Astrocyte (in vitro differentiated cells and primary cell): ENCODE measurements around the gene CARD10.

Experiments
- EZH2 ChIP-seq: IDR thresholded peaks from 2 replicates; pipeline ENCODE4 v1.6.1; 2012; ENCODE audit warnings: mild to moderate bottlenecking, low read length, inconsistent platforms; ENCODE audit not compliant: insufficient read depth
- TF ChIP-seq, protein P1 (sequence below): IDR thresholded peaks from 2 replicates; pipeline ENCODE4 v1.5.1; 2011; ENCODE audit warnings: low read depth, mild to moderate bottlenecking, inconsistent platforms, low read length, moderate library complexity; ENCODE audit not compliant: insufficient read depth

DNA sequence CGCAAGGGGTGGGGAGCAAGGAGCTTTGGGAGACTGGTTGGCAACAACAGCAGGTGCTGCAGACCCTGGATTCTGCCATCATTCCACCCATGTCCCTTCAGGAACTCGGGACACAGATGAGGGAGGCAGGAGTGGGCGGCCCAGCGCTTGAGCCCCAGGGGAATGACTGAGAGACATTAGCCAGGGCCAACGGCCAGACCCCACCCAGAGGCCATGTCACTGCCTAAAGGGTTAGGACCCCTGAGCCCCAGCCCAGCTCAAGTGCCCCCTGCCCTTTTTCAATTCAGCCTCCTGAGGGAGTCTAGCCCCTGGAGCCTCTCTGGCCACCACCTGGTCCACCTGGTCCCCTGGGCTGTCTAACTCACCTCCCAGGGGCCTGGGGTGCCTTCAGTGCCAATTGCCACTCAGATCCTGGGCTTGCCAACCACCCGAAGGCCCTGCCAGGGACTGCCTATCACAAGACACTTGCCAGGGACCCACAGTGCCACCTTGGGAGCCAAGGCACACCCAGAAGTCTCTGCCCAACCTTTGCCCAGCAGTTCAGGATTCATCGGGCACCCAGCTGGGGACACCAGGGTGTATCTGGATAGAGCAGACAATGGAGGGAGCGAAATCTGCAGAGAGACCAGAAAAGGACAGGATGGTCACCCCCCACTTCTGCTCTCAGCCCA lies 49.7 kb downstream of the CARD10 start:
- TF ChIP-seq, protein P1, sequence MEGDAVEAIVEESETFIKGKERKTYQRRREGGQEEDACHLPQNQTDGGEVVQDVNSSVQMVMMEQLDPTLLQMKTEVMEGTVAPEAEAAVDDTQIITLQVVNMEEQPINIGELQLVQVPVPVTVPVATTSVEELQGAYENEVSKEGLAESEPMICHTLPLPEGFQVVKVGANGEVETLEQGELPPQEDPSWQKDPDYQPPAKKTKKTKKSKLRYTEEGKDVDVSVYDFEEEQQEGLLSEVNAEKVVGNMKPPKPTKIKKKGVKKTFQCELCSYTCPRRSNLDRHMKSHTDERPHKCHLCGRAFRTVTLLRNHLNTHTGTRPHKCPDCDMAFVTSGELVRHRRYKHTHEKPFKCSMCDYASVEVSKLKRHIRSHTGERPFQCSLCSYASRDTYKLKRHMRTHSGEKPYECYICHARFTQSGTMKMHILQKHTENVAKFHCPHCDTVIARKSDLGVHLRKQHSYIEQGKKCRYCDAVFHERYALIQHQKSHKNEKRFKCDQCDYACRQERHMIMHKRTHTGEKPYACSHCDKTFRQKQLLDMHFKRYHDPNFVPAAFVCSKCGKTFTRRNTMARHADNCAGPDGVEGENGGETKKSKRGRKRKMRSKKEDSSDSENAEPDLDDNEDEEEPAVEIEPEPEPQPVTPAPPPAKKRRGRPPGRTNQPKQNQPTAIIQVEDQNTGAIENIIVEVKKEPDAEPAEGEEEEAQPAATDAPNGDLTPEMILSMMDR: no peak
- TF ChIP-seq EZH2: no peak
